Neural progenitor cell (in vitro differentiated cells): ENCODE measurements around the gene ZFPM1. TPM values are rescaled to one million over a fixed set of nuclear protein-coding genes. Genes with fewer than 3 reads are reported as not detected.
A peak's percentile ranks its signal among the peaks of the same experiment; 100 is the strongest.

ENCODE experiments used
- DNase-seq: peaks from one replicate; pipeline ENCODE4 v3.0.0-alpha.2; 2016; ENCODE audit warnings: low spot score
- H2AFZ ChIP-seq: fragments of 200-600 bp; sonication (generic); replicated peaks from 2 replicates; pipeline ENCODE4 v1.6.1; 2016; ENCODE audit warnings: antibody characterized with exemption
- H3F3A ChIP-seq: fragments of 200-600 bp; sonication (generic); 2 replicates; pipeline ENCODE4 v1.6.1; 2016; ENCODE audit warnings: antibody characterized with exemption, low read depth
- H3K27ac ChIP-seq: fragments of 200-600 bp; sonication (generic); 2 replicates; pipeline ENCODE4 v1.5.1; 2016; ENCODE audit warnings: mild to moderate bottlenecking
- H3K27me3 ChIP-seq: fragments of 200-600 bp; sonication (generic); 2 replicates; pipeline ENCODE4 v1.6.1; 2016; ENCODE audit warnings: mild to moderate bottlenecking, moderate library complexity
- H3K36me3 ChIP-seq: fragments of 200-600 bp; sonication (generic); 2 replicates; pipeline ENCODE4 v1.5.1; 2016
- H3K4me1 ChIP-seq: fragments of 200-600 bp; sonication (generic); 2 replicates; pipeline ENCODE4 v1.6.1; 2016; ENCODE audit warnings: mixed run types
- H3K4me2 ChIP-seq: fragments of 200-600 bp; sonication (generic); 2 replicates; pipeline ENCODE4 v1.6.1; 2016
- H3K4me3 ChIP-seq: fragments of 200-600 bp; sonication (generic); 2 replicates; pipeline ENCODE4 v1.5.1; 2016
- H3K79me2 ChIP-seq: fragments of 200-600 bp; sonication (generic); 2 replicates; pipeline ENCODE4 v1.6.1; 2016; ENCODE audit warnings: low read depth
- H3K9ac ChIP-seq: fragments of 200-600 bp; sonication (generic); 2 replicates; pipeline ENCODE4 v1.6.1; 2016
- H3K9me3 ChIP-seq: fragments of 200-600 bp; sonication (generic); 2 replicates; pipeline ENCODE4 v1.5.1; 2016; ENCODE audit warnings: low read depth
- H4K20me1 ChIP-seq: fragments of 200-600 bp; sonication (generic); 2 replicates; pipeline ENCODE4 v1.6.1; 2016; ENCODE audit warnings: low read depth
- H3K27ac Mint-ChIP-seq: 3 replicates; pipeline ENCODE4 v1.8.0; 2021; ENCODE audit warnings: mixed read lengths
- H3K27me3 Mint-ChIP-seq: 2 replicates; pipeline ENCODE4 v1.8.0; 2022; ENCODE audit warnings: low read depth, mild to moderate bottlenecking, inconsistent platforms, moderate library complexity, mixed read lengths; ENCODE audit not compliant: insufficient read depth
- H3K36me3 Mint-ChIP-seq: 3 replicates; pipeline ENCODE4 v1.8.0; 2021; ENCODE audit warnings: mixed read lengths
- H3K4me1 Mint-ChIP-seq: 3 replicates; pipeline ENCODE4 v1.8.0; 2021; ENCODE audit warnings: mixed read lengths
- H3K4me3 Mint-ChIP-seq: 3 replicates; pipeline ENCODE4 v1.8.0; 2021; ENCODE audit warnings: mild to moderate bottlenecking, moderate library complexity, mixed read lengths
- H3K9me3 Mint-ChIP-seq: 3 replicates; pipeline ENCODE4 v1.8.0; 2020; ENCODE audit warnings: mixed read lengths
- CTCF ChIP-seq: fragments of 200-600 bp; sonication (generic); IDR thresholded peaks from 2 replicates; pipeline ENCODE4 v1.5.1; 2017; ENCODE audit warnings: antibody characterized with exemption, mild to moderate bottlenecking
- EZH2 ChIP-seq: fragments of 200-600 bp; sonication (generic); IDR thresholded peaks from 2 replicates; pipeline ENCODE4 v1.6.1; 2017; ENCODE audit warnings: antibody characterized with exemption, mild to moderate bottlenecking, moderate library complexity
- EZH2phosphoT487 ChIP-seq: fragments of 200-600 bp; sonication (generic); IDR thresholded peaks from 2 replicates; pipeline ENCODE4 v1.6.1; 2017; ENCODE audit warnings: antibody characterized with exemption
- total RNA-seq: library from RNA; depleted of rRNA; stranded (reverse); fragments of >200 nt; gene quantifications from 2 replicates; pipeline ENCODE4 v1.2.3, GENCODE V29; 2015; ENCODE audit warnings: low replicate concordance

The ZFPM1 gene
- total RNA-seq = 0.36 and 0.96 TPM in 2 replicates

GRCh38 chr16:88453217-88453531 lies at the start of gene ZFPM1:
TSS of gene ZFPM1 (plus strand) at chr16:88453280. CDS start at chr16:88453639, 359 bp downstream.
- Histone ChIP-seq H3K79me2 (no peaks in the 10 kb centered on the region), H3K9ac (no peak within 1 kb of the TSS), H3K9me3 (no peaks in the 10 kb centered on the region), H3F3A (peaks cover 15% of the 10 kb centered on the region), H3K36me3 (no peaks in the 10 kb centered on the region), H3K27me3 (peaks cover 80% of the 10 kb centered on the region), H3K4me2 (peak within 1 kb of the TSS; percentile 87), H4K20me1 (peaks cover 29% of the 10 kb centered on the region), H3K27ac (no peak within 1 kb of the TSS), H2AFZ (peak within 1 kb of the TSS; percentile 77), H3K4me1 (peaks cover 16% of the 10 kb centered on the region), H3K4me3 (peak within 1 kb of the TSS; percentile 59)
- DNase-seq = peak; percentile 98
- H3K36me3 Mint-ChIP-seq = no peaks in the 10 kb centered on the region
- TF ChIP-seq EZH2 = no peak
- no peak for TF ChIP-seq CTCF
- no peak within 1 kb of the TSS for H3K27ac Mint-ChIP-seq
- H3K9me3 Mint-ChIP-seq = peaks cover 3% of the 10 kb centered on the region
- peaks cover 19% of the 10 kb centered on the region for H3K27me3 Mint-ChIP-seq
- H3K4me1 Mint-ChIP-seq = peaks cover 13% of the 10 kb centered on the region
- peak within 1 kb of the TSS; percentile 89 for H3K4me3 Mint-ChIP-seq

- peak; percentile 38 for DNase-seq
- Mint-ChIP-seq H3K4me3 (no peak overlapping the region), H3K36me3 (no peaks in the 10 kb centered on the region), H3K9me3 (no peaks in the 10 kb centered on the region), H3K27me3 (peaks cover 9% of the 10 kb centered on the region), H3K27ac (peak overlapping the region; percentile 75), H3K4me1 (peaks cover 16% of the 10 kb centered on the region)
- H3K9me3 ChIP-seq = no peaks in the 10 kb centered on the region
- no peaks in the 10 kb centered on the region for H4K20me1 ChIP-seq
- TF ChIP-seq EZH2phosphoT487 (no peak), CTCF (peak; percentile 26)
- H3K4me3 ChIP-seq = no peak overlapping the region
- no peaks in the 10 kb centered on the region for H3K27me3 ChIP-seq
- H3K4me1 ChIP-seq = no peaks in the 10 kb centered on the region
- H3F3A ChIP-seq = no peaks in the 10 kb centered on the region
- H2AFZ ChIP-seq = no peak overlapping the region
- no peaks in the 10 kb centered on the region for H3K79me2 ChIP-seq
- no peak overlapping the region for H3K9ac ChIP-seq
- H3K27ac ChIP-seq = no peak overlapping the region
- H3K36me3 ChIP-seq = no peaks in the 10 kb centered on the region
- H3K4me2 ChIP-seq = no peak overlapping the region
These were observed 49.1 kb upstream of the ZFPM1 start for GRCh38 chr16:88403794-88404581.

GRCh38 chr16:88404769-88405168 lies 48.3 kb upstream of the ZFPM1 start:
- no peak overlapping the region for H3K4me3 Mint-ChIP-seq
- Histone ChIP-seq H3F3A (no peaks in the 10 kb centered on the region), H3K4me3 (no peak overlapping the region), H4K20me1 (no peaks in the 10 kb centered on the region), H3K9ac (no peak overlapping the region), H3K79me2 (no peaks in the 10 kb centered on the region), H3K4me2 (no peak overlapping the region), H2AFZ (no peak overlapping the region), H3K27me3 (no peaks in the 10 kb centered on the region), H3K9me3 (no peaks in the 10 kb centered on the region), H3K4me1 (no peaks in the 10 kb centered on the region), H3K27ac (no peak overlapping the region), H3K36me3 (no peaks in the 10 kb centered on the region)
- DNase-seq = no peak
- H3K9me3 Mint-ChIP-seq = no peaks in the 10 kb centered on the region
- H3K4me1 Mint-ChIP-seq = peaks cover 19% of the 10 kb centered on the region
- H3K27me3 Mint-ChIP-seq = peaks cover 9% of the 10 kb centered on the region
- TF ChIP-seq CTCF (no peak), EZH2phosphoT487 (no peak)
- H3K27ac Mint-ChIP-seq = peak overlapping the region; percentile 75
- no peaks in the 10 kb centered on the region for H3K36me3 Mint-ChIP-seq
